HG03469 (cell line): ENCODE data around the gene CELSR1.

Experiments used
- ATAC-seq: cut with Tn5 transposase; IDR thresholded peaks from one replicate; pipeline ENCODE4 v1.9.1; 2021; ENCODE audit warnings: mild to moderate bottlenecking, moderate library complexity, moderate number of reproducible peaks; ENCODE audit not compliant: unreplicated experiment

The CELSR1 gene

GRCh38 chr22:46551996-46552395 is 14.6 kb upstream of the CELSR1 start:
- no peak for ATAC-seq

- no peak for ATAC-seq
Observed at GRCh38 chr22:46551321-46551720, 13.9 kb upstream of the CELSR1 start.

GRCh38 chr22:46549971-46550641 is 12.7 kb upstream of the CELSR1 start:
- no peak for ATAC-seq

GRCh38 chr22:46549563-46549840 is 12.1 kb upstream of the CELSR1 start:
- no peak for ATAC-seq

- no peak for ATAC-seq
Observed at GRCh38 chr22:46547883-46548244, 10.4 kb upstream of the CELSR1 start.

GRCh38 chr22:46547179-46547882 is 9.9 kb upstream of the CELSR1 start:
- no peak for ATAC-seq

GRCh38 chr22:46546466-46547178 is 9.2 kb upstream of the CELSR1 start:
- no peak for ATAC-seq

- no peak for ATAC-seq
Observed at GRCh38 chr22:46545086-46545792, 7.8 kb upstream of the CELSR1 start.

- no peak for ATAC-seq
Observed at GRCh38 chr22:46542011-46542985, 4.9 kb upstream of the CELSR1 start.

- no peak for ATAC-seq
Observed at GRCh38 chr22:46541536-46541935, 4.1 kb upstream of the CELSR1 start.

- no peak for ATAC-seq
Observed at GRCh38 chr22:46540874-46541273, 3.5 kb upstream of the CELSR1 start.

- ATAC-seq, result no peak
Observed at GRCh38 chr22:46539169-46539568, 1.7 kb upstream of the CELSR1 start.

GRCh38 chr22:46538814-46539160 is 1.4 kb upstream of the CELSR1 start:
- ATAC-seq, result no peak

- no peak for ATAC-seq
Observed at GRCh38 chr22:46537946-46538813, 760 bp upstream of the CELSR1 start.

- ATAC-seq, result no peak
Observed at GRCh38 chr22:46536537-46537224, 739 bp downstream of the CELSR1 start.

- no peak for ATAC-seq
Observed at GRCh38 chr22:46535876-46536536, 1.4 kb downstream of the CELSR1 start.

GRCh38 chr22:46534901-46535630 is 2.4 kb downstream of the CELSR1 start:
- ATAC-seq, result no peak
